Activated CD4-positive, alpha-beta T cell treated with anti-CD3 and anti-CD28 coated beads, Interleukin-2, amount 50 U/mL, for 48 hours (primary cell): ENCODE data around the gene BLMH.
"Not testable (repeated sequence)": the region's sequence is repeated elsewhere in the genome, so short reads cannot be mapped to it uniquely, and the experiment has no call there.

Experiments
- DNase-seq, 2 experiments: peaks; one replicate each; pipeline ENCODE4 v3.0.0-alpha.2; 2020

The BLMH gene

DNA sequence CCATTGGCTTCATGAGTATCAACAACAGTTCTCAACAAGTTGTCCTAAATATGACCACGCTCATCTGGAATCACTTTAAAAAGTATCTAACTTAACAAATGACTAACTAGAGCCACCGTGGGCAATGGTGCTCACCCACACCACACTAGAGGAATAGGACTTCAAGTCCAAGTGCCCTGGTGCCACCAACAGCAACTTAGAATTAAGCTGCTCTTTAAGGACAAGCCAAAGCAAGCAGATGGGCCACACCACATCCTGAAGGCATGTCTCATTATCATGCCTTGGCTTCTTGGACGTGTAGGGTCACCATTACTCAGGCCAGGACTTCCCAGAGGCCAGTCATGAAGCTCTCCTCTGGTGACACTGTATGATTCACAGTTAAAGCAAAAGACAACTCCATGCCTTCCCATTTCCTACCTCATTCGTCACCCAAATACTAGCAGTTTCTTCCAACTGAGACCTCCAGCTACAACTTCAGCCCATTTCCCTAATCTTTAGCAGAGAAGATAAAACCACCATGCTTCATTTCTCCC, 46.8 kb downstream of the BLMH start:
- no peak for DNase-seq

DNA sequence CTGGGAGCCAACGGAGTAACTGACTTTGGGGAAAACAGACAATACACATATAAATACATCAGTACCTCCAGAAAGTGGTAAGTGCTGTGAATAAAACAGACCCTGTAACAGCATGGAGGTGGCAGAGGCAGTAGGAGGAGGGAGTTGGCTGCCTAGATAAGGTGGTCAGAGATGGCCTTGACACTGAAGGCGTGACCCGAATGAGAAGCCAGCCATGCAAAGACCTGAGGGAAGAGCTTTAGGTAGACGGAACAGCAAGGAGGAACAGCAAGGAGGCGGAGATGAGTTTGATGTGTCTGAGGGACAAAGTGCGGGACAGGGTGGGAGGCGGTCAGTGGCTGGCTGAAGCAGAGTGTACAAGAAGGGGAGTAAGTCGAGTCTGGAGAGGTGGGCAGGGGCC, 48.2 kb downstream of the BLMH start:
- no peak for DNase-seq

DNA sequence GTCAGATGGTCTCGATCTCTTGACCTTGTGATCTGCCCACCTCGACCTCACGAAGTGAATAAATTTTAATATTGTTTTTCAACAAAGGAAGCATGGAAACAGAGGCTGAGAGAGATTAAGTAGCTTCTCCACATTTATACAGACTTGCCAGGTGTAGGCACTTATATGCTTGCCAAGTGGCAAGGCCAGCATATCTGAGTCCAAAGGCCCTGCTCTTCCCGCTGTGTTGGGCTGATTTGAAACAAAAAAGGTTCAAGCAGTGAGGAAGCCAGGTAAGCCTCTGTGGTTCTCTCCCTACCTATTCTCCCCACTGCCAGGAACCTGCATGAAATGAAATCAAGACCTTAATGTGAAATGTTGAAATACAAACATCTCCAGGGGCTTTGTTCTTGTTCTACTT, 48.7 kb downstream of the BLMH start:
- DNase-seq = no peak

DNA sequence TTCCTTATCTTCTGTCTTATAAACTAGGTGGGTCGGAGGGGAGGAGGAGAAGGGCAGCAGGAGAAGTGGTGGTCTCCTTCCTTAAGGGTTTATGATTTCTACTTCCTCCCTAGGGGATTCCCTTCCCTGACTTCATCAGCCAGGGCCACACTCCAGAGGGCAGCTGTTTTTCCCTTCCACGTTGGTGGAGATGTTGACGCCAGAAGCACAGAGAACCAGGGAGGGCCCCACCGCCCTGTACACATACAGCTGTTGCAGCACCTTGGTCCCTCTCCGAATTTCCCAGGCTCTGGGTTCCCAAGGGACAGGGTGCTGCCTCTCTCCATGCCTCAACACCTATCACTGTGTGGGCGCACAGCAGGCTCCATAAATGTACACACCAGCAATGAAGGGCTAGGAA, 50.7 kb downstream of the BLMH start:
- no peak for DNase-seq

DNA sequence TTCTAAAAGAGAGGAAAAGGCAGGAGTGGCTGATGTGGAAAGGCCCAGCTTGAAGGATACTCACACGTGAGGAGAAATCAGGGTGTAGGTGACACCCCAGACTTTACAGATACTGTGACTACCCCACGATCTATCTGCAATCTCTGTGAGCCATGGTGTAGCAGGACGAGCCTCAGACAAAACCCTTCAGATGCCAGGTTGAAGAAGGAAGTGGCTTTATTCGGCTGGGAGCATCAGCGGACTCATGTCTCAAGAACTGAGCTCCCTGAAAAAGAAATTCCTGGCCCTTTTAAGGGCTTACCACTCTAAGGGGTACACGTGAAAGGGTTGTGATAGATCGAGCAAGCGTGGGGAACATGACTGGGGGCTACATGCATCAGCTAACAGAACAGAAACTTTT, 51.6 kb downstream of the BLMH start:
- no peak for DNase-seq

DNA sequence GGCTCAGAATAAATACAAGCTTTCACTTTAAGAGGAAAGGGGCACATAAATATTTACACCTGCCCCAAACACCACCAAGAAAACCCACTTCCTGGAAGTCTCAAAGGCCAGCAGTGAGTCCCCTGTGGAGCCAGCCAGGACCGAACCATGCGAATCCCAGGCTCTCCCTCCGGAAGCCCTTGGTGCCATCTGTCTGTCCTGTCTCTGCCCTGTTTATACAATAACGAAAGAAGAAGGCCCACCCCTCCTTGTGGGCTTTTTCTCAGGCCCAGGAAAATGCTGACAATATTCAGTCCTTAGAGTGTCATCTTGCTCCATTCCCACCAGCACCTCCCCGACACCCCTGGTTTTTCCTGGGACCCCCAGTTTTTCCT, 52.7 kb downstream of the BLMH start:
- DNase-seq = no peak

DNA sequence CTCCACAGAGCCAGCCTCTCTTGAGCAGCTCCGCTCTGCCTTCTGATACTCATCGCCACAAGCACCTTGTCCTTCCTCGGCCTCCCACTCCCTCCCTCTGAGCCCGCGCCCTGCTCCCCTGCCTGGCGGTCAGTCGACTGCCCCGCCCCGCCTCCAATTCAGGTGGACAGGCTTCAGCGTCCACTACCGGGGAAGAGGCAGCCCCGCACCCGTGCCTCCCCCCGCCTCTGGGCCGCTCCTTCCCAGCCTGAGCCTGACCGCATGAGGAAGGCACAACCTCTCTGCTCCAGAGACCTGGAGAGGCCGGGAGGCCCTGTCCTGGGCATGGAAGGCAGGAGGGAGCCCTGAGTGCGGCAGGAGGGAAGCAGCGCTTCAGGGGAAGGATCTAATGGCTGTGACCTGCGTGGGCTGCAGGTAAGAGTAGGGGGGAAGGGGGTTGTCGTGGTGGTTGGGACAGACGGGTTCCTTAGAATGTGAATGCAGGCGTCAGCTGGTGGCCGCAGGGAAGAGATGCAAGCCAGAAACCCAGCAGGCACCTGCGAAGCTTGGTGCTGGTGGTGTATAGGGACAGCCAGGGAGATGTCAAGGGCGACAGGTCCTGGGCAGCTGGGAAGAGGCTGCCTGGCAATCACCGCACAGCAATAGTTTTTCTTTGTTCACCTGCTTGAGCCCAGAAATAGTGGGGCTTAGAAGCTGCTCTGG, 53.2 kb downstream of the BLMH start:
- no peak for DNase-seq

DNA sequence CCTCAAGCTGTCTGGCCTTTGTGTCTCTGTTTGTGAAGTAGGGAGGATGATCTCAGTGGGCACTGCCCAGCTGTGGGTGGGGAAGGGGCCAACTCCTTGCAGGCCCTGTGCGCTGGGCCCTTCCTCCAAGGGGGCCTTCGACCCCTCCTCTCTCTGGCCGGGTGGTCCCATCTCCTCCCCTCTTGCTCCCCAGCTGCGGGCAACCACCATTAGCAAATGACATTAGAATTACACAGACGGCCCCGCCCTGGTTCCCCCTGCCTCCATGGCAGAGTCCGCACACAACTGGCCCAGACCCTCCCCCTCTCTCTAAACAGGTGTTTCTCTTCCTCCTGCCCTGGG, 53.8 kb downstream of the BLMH start:
- DNase-seq = no peak

DNA sequence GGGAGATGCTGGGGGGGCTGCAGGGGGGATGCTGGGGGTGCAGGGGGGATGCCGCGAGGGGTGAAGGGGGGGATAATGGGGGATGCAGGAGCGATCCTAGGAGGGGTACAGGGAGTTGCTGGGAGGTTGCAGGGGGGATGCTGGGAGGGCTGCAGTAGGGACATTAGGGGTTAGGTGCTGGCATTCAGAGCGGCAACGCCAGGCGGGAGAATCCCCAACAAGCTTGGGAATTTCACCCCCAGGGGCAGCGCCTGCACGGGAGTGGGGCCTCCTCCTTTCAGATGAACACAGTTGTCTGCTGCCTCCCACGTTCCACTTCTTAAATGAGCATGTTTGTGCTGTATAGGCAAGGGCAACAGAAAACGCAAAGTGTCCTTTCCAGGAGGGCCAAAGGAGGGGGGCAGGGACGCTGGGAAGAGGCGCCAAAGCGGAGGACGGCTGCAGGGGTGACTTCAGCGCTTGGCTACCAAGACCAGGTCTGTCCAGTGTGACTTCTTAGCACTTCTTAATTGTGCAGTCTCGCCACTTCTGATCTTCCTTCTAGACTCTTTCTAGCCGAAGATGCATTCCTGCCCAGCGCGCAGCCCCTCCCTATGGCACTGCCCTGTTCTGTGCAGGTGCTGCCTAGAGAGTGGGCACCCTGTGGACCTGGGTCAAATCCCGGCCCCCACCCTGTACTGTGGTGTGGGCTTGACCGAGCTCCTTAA, 54.3 kb downstream of the BLMH start:
- DNase-seq = no peak

DNA sequence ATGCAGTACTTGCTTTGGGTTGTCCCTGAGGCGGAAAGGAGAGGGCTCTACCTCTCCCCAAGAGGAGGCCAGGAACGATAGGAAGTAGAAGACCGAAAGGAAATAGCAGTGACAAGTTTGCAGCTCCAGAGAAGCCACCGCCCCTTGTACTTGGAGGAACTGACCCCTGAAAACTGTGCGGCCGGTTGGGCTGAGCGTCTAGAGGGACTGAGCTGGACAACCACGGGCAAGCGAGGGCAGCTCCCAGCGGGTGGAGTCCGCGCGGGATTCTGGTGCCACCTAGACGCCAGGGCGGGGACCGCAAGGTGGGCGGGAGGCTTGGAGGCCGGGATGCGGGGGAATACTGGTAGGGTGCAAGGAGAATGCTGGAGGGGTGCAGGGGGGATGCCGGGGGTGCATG, 55.0 kb downstream of the BLMH start:
- DNase-seq = peak; percentile 26 to 47

DNA sequence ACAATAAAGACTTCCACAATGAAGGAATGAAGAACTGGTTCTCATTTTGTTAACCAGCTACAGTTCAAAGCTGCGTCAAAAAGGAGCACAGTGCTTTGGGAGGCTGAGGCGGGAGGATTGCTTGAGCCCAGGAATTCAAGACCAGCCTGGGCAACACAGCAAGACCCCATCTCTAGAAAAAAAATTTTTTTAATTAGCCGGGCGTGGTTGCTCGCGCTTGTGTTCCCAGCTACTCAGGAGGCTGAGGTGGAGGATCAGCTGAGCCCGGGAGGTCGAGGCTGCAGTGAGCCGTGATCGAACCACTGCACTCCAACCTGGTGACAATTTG, 55.5 kb downstream of the BLMH start:
- no peak for DNase-seq

DNA sequence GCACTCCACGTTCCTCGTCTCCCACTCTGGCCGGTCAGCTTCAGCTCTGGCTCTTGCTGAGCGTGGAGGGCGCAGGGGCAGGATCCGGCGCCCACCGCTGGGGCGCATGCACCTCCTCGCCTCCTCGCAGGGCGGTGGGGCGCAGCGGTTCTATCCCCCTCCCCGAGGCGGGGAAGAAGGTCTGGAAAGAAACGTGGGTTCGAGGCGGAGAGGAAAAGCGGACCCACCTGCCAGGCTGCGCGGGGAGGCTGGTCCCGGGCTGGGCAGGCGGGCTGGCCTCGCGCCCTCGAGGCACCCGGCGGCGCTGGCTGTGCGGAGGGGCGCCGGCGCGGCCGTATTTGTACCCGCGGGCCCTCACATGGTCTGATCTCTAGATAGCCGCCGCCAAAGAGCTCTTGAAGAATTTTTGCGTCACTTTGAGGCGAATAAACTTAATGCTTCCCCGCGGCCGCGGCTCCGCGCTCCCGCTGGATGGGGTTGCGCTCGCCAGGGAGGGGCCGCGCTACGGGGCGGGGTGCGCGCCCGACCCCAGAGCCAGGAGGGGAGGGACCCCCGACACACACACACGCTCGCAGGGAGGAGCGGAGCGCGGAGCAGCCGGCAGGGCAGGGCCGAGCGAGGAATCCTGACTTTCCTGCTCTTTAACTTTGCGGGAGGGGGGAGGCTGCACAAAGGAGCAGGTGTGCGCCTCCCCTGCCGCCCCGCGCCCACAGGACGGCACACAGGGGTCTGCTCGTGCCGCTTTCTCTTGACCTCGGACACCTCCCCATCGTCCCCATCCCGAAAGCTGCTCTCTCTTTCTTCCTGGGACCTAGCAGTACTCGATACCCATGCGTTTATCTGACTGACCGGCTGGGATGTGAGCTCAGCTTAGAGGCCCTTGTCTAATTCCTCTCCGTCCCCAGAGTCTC, 56.1 kb downstream of the BLMH start, which contains the start of gene SLC6A4:
Gene SLC6A4 (minus strand): TSS at position 312 of the 911 bp plus-strand sequence. CDS start 13,739 bp downstream, outside the sequence.
- no peak for DNase-seq

DNA sequence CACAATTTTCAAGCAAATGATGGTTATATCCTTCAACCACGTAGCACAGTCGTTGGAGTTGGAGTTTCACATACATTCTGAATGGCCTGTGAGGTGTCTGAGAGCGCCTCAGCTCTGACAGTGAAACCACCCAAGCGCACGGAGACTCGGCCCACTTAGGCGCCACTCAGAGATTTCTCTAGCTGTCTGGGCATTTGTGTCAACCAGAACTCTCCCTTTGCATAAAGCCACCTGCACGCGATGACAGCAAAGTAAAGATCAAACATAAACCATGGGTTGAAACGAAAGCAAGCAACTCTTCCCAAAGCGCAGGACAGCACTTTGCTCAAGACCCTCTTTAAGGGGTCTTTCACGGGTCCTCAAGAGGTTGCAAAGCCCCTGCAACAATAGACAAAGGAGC, 56.8 kb downstream of the BLMH start:
- DNase-seq = peak in 1 of 2 experiments; percentile 11

DNA sequence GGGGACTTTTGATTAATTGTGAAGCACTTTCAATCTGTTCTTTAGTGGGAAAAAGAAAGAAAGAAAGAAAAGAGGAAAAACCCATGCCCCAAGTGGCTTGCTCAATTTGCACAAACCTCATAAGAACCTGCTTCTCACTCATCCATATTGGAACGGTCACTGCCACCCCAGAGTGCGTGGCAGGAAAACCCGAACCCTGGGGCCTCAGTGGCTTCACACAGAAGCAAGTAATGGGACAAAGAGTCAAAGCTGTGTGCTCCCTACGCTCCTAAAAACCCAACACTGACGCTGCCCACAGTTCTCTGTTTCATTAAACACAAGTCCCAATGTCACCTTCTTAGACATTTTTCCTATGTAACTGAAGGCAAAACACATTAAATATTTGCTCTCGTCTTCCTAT, 57.4 kb downstream of the BLMH start:
- DNase-seq = no peak

DNA sequence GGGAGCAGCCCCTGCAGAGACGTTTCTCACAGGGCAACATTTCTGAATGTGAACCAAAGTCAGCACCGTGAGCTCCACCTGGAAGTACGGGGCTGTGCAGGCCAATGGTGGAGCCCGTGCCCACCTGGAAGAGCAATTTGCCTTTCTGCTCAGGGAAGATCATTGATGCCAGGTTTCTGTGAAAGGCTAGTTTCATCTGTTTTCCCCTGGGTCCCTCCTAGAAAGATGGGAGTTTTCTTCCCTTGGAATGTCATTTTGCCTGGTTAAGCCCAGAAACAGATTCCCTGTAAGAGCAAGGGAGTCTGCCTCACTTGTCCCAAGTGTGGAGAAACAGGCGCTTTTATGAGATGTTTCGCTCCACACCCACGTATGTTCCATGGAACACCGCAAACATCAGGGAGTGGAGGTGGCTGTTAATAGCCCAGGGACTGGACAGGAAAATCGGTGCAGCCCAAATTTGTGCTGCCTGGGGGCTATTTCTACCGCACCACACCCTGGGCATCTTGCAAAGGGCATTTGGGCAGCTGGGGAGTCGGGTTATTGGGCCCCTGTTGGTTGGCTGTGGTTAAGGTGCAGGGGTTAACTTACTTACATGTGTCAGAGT, 58.8 kb downstream of the BLMH start:
- DNase-seq = no peak

DNA sequence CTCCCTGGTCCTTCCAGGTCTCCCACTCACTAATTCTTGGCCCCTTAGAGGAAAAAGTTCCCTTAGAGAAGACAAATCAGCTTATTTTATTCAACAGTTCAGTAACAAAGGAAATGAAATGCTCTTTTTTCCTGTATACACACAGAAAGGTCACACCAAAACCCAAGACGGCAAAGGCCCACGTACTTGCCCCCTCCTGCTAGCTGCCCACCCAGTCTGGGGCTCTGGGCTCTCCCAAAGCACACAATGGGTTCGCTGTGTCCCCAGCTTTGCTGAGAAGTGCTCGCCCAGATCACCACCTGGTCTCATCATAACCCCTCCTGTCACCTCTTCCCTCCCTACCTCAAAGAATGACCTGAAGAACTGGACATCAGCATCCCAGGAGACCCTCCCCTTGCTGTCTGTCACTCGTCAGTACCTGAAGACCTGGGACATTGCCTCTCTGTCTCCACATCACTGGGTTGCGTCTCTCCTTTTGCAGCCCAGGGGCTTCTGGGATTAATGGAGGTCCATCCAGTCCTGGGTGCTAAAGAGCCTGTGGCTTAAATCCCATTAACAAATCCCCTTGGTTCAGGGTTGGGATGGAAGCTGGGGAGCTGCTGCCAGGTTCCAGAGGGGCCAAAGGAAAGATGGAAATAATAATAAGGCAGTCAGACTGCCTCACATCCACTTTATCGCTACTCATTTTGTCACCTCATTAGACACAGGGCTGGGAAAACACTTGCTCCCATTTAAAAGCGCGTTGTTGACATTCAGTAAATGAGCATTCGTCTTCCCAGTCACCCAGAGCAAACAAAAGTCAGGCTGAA, 59.5 kb downstream of the BLMH start:
- DNase-seq = no peak

DNA sequence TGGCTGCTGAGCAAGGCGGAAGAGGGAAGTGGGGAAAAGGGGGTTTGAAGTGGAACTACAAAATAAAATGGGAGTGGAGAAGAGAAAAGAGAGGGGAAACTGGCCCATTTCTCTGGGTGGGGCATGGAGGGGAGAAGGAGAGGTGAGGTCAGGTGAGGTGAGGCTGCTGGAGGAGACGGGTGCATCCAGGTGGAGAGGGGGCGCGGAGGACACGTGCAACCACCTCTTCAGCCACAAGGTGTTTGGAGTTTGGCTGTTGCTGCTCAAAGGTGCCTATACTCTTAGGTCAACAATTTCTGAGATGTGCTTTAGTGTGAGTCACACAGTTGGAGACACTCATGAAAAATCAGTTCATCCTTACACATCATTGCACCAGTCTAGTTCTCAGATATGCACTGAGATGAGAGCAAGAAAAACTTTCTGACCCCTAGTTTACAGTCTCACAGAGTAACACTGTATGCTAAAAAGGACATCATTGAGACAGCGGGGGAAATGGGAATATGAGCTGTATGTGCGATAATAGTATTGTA, 61.1 kb downstream of the BLMH start:
- no peak for DNase-seq

DNA sequence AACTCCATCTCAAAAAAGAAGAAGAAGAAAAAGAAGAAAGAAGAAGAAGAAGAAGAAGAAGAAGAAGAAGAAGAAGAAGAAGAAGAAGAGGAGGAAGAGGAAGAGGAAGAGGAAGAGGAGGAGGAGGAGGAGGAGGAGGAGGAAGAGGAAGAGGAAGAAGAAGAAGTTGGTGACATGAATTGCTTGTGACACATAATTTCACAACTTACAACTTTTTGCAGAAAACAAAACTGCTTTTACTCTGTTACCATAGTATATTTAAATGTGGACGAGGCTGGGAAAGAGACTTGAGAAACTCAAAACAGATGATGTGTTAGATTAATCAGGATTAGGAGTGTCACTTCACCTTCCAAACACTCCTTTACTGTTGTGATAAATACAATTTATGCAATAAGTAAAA, 61.7 kb downstream of the BLMH start:
- not testable (repeated sequence) for DNase-seq

DNA sequence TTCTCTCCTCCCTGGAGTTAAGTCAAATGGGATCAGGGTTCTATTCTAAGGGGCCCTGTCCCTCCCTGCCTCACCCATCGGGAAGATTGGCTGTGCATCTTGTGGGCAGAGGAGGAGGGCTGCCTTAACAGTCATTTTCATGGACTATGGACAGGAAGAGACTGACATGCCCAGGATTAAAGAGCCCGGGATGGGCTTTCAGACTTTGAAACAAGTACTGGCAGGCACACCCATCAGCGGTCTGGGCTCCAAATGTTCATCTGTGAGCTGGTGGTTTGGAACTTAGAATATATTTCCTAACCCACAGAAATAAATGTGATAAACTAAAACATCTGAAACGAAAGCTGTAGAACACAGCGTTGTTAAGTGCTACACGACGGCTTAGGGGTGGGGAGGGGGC, 62.7 kb downstream of the BLMH start:
- DNase-seq = no peak

DNA sequence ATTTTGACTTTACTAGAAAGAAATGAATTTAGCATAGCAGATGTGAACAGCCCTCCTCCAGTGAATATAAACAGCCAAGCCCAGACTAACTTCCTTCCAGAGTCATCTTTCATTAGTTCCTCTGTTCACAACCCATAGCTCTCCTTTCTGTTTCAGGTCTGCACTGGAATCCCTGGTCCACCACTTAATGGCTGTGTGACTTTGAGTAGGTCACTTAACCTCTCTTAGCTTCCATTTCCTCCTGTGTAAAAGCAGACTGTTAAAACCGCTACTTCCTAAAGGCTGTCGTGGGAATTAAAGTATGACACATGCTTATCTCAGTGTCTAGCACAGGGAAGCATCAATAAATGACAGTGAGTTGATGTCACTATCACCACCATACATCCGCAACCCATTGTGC, 63.7 kb downstream of the BLMH start:
- DNase-seq = no peak

DNA sequence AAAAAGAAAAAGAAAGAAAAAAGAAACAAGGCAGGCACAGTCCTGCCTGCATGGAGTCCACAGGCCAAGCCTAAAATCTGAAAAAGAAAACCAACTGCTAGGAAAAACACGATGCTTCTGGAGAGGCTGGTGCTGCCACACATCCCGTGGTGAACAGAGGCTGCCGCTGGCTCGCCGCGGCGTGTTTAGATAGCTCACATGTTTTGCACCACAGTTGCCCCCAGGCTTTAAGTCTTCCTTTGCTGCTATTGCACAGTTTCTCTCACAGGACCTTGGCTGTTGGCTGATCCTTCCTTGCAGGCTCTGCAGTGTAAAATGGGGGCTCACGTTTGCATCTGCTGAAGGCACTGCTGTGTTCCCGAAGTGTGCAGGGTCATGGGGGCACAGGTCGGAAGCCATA, 64.9 kb downstream of the BLMH start:
- no peak for DNase-seq

DNA sequence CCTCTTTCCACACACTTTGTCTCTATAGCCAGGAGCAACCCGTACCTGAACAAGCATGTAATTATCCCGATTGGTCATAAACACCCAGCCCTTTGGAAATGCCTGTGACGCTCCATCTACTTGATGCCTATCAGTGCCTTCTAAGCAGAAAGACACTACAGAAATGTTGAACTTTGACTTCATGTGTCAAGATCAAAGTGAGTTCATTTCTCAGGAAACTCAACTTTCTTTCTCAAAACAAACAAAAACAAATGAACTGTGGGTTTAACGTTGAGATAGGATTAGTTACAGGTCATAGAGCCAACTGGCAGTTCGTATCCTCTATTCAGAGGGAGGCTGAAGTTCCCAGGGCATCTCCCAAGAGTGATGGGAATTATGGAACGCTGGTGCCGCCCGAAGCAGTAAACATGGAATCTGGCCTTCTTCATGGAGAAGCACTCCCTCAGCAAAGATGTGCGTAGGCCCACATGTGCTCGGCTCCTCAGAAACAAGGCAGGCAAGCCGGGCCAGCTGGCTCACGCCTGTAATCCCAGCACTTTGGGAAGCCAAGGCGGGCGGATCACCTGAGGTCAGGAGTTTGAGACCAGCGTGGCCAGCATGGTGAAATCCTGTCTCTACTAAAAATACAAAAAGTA, 65.7 kb downstream of the BLMH start:
- no peak for DNase-seq
